ENCODE data around the gene CDK9.
A peak's percentile ranks its signal among the peaks of the same experiment; 100 is the strongest.

Gene CDK9

DNA sequence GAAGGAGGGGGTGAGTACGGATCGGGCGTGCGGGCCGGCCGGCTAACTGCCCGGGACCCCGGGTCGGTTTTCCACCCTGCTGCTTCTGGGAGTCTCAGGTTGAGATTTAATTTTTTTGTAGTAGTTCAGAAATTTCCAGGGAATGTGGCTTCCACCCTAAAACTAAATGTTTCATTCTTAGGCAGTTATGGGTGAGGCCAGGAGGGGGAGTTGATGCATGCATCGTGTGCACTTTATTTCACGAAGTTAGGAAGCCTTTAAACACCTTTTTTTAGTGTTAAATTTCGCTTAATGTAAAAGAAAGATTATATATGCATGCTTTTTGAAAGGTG lies 905 bp downstream of the CDK9 start:
- TF ChIP-seq, protein P1, sequence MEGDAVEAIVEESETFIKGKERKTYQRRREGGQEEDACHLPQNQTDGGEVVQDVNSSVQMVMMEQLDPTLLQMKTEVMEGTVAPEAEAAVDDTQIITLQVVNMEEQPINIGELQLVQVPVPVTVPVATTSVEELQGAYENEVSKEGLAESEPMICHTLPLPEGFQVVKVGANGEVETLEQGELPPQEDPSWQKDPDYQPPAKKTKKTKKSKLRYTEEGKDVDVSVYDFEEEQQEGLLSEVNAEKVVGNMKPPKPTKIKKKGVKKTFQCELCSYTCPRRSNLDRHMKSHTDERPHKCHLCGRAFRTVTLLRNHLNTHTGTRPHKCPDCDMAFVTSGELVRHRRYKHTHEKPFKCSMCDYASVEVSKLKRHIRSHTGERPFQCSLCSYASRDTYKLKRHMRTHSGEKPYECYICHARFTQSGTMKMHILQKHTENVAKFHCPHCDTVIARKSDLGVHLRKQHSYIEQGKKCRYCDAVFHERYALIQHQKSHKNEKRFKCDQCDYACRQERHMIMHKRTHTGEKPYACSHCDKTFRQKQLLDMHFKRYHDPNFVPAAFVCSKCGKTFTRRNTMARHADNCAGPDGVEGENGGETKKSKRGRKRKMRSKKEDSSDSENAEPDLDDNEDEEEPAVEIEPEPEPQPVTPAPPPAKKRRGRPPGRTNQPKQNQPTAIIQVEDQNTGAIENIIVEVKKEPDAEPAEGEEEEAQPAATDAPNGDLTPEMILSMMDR (IDR thresholded peaks at IDR 0.05; ENCODE audit: low read depth, low read length) = no peak; the same call in 1 of the 2 replicates
- peak overlapping the region; percentile 64 for H3K4me3 ChIP-seq (ENCODE audit: low read depth, low read length)
- H3K9me3 ChIP-seq (ENCODE audit: severe bottlenecking) = no peaks in the 10 kb centered on the region
- no peak for DNase-seq
- peaks cover 56% of the 10 kb centered on the region for H3K36me3 ChIP-seq
- no peaks in the 10 kb centered on the region for H3K27me3 ChIP-seq (ENCODE audit: insufficient read depth, low read depth, severe bottlenecking)
- peak overlapping the region; percentile 98 for H3K27ac ChIP-seq

DNA sequence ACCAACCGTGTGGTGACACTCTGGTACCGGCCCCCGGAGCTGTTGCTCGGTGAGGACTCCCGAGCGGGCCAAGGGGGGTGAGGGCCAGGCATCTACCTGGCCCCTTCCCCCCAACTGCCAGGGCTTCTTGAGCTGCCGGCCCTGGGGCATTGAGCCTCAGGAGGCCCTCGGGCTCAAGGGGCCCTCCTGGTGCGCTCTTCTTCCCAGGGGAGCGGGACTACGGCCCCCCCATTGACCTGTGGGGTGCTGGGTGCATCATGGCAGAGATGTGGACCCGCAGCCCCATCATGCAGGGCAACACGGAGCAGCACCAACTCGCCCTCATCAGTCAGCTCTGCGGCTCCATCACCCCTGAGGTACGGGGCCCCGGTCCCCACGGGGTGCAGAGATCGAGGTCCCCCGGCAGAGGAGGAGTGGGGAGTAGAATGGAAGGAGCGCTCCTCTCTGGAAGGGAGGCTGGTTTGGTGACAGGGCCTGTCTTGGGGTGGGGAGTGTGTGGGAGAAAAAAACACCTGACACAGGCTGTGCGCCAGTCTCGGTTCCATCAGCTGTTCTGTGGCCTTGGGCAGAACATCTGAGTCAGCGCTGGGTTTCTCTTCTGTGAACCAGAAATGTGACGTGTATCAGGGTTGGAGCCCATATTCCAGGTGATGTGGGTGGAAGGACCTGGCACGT lies 2.6 kb downstream of the CDK9 start:
- Histone ChIP-seq H3K9me3 (ENCODE audit: severe bottlenecking) (no peaks in the 10 kb centered on the region), H3K27ac (no peak overlapping the region), H3K27me3 (ENCODE audit: insufficient read depth, low read depth, severe bottlenecking) (no peaks in the 10 kb centered on the region), H3K36me3 (peaks cover 71% of the 10 kb centered on the region), H3K4me3 (ENCODE audit: low read depth, low read length) (no peak overlapping the region)
- DNase-seq = no peak
- TF ChIP-seq, protein P1 (IDR thresholded peaks at IDR 0.05; ENCODE audit: low read depth, low read length) = no peak

DNA sequence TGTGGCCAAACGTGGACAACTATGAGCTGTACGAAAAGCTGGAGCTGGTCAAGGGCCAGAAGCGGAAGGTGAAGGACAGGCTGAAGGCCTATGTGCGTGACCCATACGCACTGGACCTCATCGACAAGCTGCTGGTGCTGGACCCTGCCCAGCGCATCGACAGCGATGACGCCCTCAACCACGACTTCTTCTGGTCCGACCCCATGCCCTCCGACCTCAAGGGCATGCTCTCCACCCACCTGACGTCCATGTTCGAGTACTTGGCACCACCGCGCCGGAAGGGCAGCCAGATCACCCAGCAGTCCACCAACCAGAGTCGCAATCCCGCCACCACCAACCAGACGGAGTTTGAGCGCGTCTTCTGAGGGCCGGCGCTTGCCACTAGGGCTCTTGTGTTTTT lies 3.3 kb downstream of the CDK9 start:
- H3K9me3 ChIP-seq (ENCODE audit: severe bottlenecking) = no peaks in the 10 kb centered on the region
- no peak overlapping the region for H3K4me3 ChIP-seq (ENCODE audit: low read depth, low read length)
- H3K27me3 ChIP-seq (ENCODE audit: insufficient read depth, low read depth, severe bottlenecking) = no peaks in the 10 kb centered on the region
- peaks cover 75% of the 10 kb centered on the region for H3K36me3 ChIP-seq
- TF ChIP-seq, protein P1 (IDR thresholded peaks at IDR 0.05; ENCODE audit: low read depth, low read length) = no peak
- no peak overlapping the region for H3K27ac ChIP-seq
- no peak for DNase-seq

DNA sequence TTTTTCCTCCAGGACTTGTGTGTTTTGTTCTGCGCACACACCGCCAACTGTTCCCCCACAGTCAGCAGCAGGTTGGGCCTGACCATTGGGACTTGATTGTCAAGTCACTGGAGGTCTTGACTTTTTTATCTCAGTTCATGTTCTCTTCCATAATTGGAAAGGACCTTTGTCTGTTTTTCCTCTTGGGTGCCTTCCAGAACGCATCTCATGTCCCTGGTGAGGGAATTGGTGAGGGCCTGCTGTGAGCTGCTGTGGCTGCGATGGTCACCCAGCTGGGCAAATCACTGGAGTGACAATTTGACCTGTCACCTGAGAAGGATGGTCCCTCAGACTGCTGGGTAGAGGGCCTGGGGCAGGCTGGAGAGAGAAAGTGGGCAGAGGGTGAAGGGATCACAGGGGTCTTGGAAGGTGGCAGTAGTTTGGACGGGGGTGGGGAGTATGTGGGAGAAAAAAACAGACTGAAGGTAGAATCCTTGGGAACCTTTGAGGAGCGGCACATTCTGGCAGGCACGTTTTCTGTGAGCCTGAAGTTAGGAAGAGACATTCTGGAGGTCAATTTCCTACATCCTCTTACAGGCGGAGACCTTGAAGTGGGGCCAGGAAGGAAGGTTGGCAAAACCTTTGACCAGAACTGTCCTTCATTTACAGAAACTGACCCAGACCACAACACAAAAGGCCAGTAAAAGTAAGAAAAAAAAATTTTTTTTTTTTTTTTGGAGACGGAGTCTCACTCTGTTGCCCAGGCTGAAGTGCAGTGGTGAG lies 4.4 kb downstream of the CDK9 start:
- TF ChIP-seq, protein P1 (IDR thresholded peaks at IDR 0.05; ENCODE audit: low read depth, low read length) = no peak
- Histone ChIP-seq H3K27me3 (ENCODE audit: insufficient read depth, low read depth, severe bottlenecking) (no peaks in the 10 kb centered on the region), H3K27ac (no peak overlapping the region), H3K4me3 (ENCODE audit: low read depth, low read length) (no peak overlapping the region), H3K9me3 (ENCODE audit: severe bottlenecking) (no peaks in the 10 kb centered on the region), H3K36me3 (peaks cover 81% of the 10 kb centered on the region)
- DNase-seq = no peak

DNA sequence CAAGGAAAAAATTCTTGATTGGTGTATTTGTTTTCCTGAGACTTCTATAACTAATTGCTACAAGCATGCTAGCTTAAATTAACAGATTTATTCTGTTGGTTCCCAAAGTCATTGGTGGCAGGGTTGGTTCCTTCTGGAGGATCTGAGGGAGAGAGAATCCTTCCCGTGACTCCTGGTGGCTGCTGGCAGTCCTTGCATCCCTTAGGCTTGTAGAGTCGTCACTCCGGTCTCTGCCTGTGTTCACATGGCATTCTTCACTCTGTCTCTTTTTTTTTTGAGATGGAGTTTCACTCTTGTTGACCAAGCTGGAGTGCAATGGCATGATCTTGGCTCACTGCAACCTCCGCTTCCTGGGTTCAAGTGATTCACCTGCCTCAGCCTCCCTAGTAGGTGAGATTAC lies 5.3 kb downstream of the CDK9 start:
- H3K27ac ChIP-seq = peak overlapping the region; percentile 10; the same call in 1 of the 2 replicates
- TF ChIP-seq, protein P1 (IDR thresholded peaks at IDR 0.05; ENCODE audit: low read depth, low read length) = peak; percentile 19; the same call in 1 of the 2 replicates
- H3K9me3 ChIP-seq (ENCODE audit: severe bottlenecking) = no peaks in the 10 kb centered on the region
- H3K27me3 ChIP-seq (ENCODE audit: insufficient read depth, low read depth, severe bottlenecking) = no peaks in the 10 kb centered on the region
- DNase-seq = no peak
- peaks cover 80% of the 10 kb centered on the region for H3K36me3 ChIP-seq
- no peak overlapping the region for H3K4me3 ChIP-seq (ENCODE audit: low read depth, low read length)
